Upper lobe of left lung (tissue), 4 donors: ENCODE results near the gene PCDHB12.
A peak's percentile ranks its signal among the peaks of the same experiment; 100 is the strongest.

Source experiments
- CTCF ChIP-seq, 6 experiments: fragments of 450-650 bp in 4 of 6; fragments of 200-600 bp in 2 of 6; sonication (generic) in 2 of 6; IDR thresholded peaks; one replicate each; pipeline ENCODE4 v1.5.1; 2016 to 2019; ENCODE audit warnings: antibody characterized with exemption in 6 of 6
- POLR2AphosphoS5 ChIP-seq, 2 donors: sonication (generic); formaldehyde crosslinking; IDR thresholded peaks; one replicate each; pipeline ENCODE4 v1.5.1; 2017; ENCODE audit warnings: antibody characterized with exemption in 2 of 2

- TF ChIP-seq CTCF (IDR thresholded peaks at IDR 0.05): peak in 1 of 6 experiments; percentile 6
- TF ChIP-seq POLR2AphosphoS5 (IDR thresholded peaks at IDR 0.05): no peak
Observed at GRCh38 chr5:141245250-141245717, 36.8 kb downstream of the PCDHB12 start, which contains the start of gene PCDHB15.
